GM19351 (cell line): Measurements from ENCODE around the gene PDHX.
"Not testable (repeated sequence)": the region's sequence is repeated elsewhere in the genome, so short reads cannot be mapped to it uniquely, and the experiment has no call there.

Source experiments
- ATAC-seq: cut with Tn5 transposase; IDR thresholded peaks from one replicate; pipeline ENCODE4 v1.9.1; 2021; ENCODE audit warnings: mild to moderate bottlenecking, moderate library complexity; ENCODE audit not compliant: unreplicated experiment

Gene PDHX

GRCh38 chr11:34910817-34911216 lies 5.6 kb upstream of the PDHX start:
- no peak for ATAC-seq

- ATAC-seq: no peak
Measured at GRCh38 chr11:34911676-34912075, 4.7 kb upstream of the PDHX start.

GRCh38 chr11:34913556-34913955 lies 2.9 kb upstream of the PDHX start:
- not testable (repeated sequence) for ATAC-seq

- peak; percentile 11 for ATAC-seq
Measured at GRCh38 chr11:34915136-34916014, 1.0 kb upstream of the PDHX start.

GRCh38 chr11:34916843-34917770 lies 689 bp downstream of the PDHX start:
- ATAC-seq: peak; percentile 27

- ATAC-seq: no peak
Measured at GRCh38 chr11:34921156-34921555, 4.7 kb downstream of the PDHX start.

- ATAC-seq: no peak
Measured at GRCh38 chr11:34924714-34925113, 8.3 kb downstream of the PDHX start.

GRCh38 chr11:34926101-34926830 lies 9.8 kb downstream of the PDHX start:
- ATAC-seq: peak; percentile 49

- no peak for ATAC-seq
Measured at GRCh38 chr11:34926831-34927132, 10.4 kb downstream of the PDHX start.

- no peak for ATAC-seq
Measured at GRCh38 chr11:34928268-34928959, 12.0 kb downstream of the PDHX start.

GRCh38 chr11:34928960-34929680 lies 12.7 kb downstream of the PDHX start:
- ATAC-seq: no peak

GRCh38 chr11:34929794-34930763 lies 13.7 kb downstream of the PDHX start:
- ATAC-seq: no peak

GRCh38 chr11:34936945-34937629 lies 20.7 kb downstream of the PDHX start:
- no peak for ATAC-seq

- ATAC-seq: no peak
Measured at GRCh38 chr11:34938611-34939010, 22.2 kb downstream of the PDHX start.

- ATAC-seq: no peak
Measured at GRCh38 chr11:34940026-34940677, 23.7 kb downstream of the PDHX start.

GRCh38 chr11:34941688-34942087 lies 25.3 kb downstream of the PDHX start:
- no peak for ATAC-seq

GRCh38 chr11:34944692-34945091 lies 28.3 kb downstream of the PDHX start:
- ATAC-seq: no peak

GRCh38 chr11:34948696-34949095 lies 32.3 kb downstream of the PDHX start:
- ATAC-seq: no peak
